ENCODE measurements around the gene ESPN.

ESPN gene

GRCh38 chr1:6414443-6414844, 10.1 kb upstream of the ESPN start:
- peak; percentile 67 for DNase-seq
- Histone ChIP-seq H3K36me3 (no peaks in the 10 kb centered on the region), H3K27me3 (ENCODE audit: insufficient read depth, low read depth, severe bottlenecking) (no peaks in the 10 kb centered on the region), H3K9me3 (ENCODE audit: severe bottlenecking) (no peaks in the 10 kb centered on the region), H3K4me3 (ENCODE audit: low read depth, low read length) (no peak overlapping the region), H3K27ac (no peak overlapping the region)
- TF ChIP-seq, protein P1, sequence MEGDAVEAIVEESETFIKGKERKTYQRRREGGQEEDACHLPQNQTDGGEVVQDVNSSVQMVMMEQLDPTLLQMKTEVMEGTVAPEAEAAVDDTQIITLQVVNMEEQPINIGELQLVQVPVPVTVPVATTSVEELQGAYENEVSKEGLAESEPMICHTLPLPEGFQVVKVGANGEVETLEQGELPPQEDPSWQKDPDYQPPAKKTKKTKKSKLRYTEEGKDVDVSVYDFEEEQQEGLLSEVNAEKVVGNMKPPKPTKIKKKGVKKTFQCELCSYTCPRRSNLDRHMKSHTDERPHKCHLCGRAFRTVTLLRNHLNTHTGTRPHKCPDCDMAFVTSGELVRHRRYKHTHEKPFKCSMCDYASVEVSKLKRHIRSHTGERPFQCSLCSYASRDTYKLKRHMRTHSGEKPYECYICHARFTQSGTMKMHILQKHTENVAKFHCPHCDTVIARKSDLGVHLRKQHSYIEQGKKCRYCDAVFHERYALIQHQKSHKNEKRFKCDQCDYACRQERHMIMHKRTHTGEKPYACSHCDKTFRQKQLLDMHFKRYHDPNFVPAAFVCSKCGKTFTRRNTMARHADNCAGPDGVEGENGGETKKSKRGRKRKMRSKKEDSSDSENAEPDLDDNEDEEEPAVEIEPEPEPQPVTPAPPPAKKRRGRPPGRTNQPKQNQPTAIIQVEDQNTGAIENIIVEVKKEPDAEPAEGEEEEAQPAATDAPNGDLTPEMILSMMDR (IDR thresholded peaks at IDR 0.05; ENCODE audit: low read depth, low read length): peak; percentile 84

DNA sequence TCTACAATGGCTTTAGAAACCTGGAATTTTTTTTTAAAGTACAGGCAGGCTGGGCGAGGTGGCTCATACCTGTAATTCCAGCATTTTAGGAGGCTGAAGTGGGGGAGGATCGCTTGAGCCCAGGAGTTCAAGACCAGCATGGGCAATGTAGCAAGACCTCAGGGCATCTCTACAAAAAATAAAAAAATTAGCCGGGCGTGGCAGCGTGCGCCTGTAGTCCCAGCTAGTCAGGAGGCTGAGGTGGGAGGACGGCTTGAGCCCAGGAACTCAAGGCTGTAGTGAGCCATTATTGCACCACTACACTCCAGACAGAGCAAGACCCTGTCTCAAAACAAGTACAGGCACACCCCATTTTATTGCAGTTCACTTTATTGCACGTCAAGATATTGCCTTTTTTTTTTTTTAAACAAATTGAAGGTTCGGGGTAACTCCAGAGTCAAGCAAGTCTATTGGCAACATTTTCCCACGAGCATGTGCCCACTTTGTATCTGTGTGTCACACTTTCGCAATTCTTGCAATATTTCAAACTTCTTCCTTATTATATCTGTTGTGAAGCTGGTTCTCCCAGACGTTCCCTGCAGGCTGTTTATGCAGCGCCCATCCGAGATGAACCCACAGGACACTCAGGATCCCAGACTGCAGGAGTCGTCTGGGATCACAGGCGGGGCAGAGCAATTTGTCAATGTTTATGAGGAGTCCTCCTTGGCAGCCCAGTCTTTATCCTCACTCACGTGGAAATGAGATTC, 9.5 kb upstream of the ESPN start:
- DNase-seq: no peak
- TF ChIP-seq, protein P1 (IDR thresholded peaks at IDR 0.05; ENCODE audit: low read depth, low read length): no peak
- Histone ChIP-seq H3K27ac (no peak overlapping the region), H3K36me3 (no peaks in the 10 kb centered on the region), H3K27me3 (ENCODE audit: insufficient read depth, low read depth, severe bottlenecking) (no peaks in the 10 kb centered on the region), H3K4me3 (ENCODE audit: low read depth, low read length) (no peak overlapping the region), H3K9me3 (ENCODE audit: severe bottlenecking) (no peaks in the 10 kb centered on the region)

GRCh38 chr1:6416295-6416656, 8.3 kb upstream of the ESPN start:
- H3K4me3 ChIP-seq (ENCODE audit: low read depth, low read length): no peak overlapping the region
- no peak for DNase-seq
- H3K9me3 ChIP-seq (ENCODE audit: severe bottlenecking): no peaks in the 10 kb centered on the region
- no peaks in the 10 kb centered on the region for H3K36me3 ChIP-seq
- no peak overlapping the region for H3K27ac ChIP-seq
- TF ChIP-seq, protein P1 (IDR thresholded peaks at IDR 0.05; ENCODE audit: low read depth, low read length): no peak
- H3K27me3 ChIP-seq (ENCODE audit: insufficient read depth, low read depth, severe bottlenecking): no peaks in the 10 kb centered on the region

GRCh38 chr1:6416906-6417305, 7.7 kb upstream of the ESPN start:
- TF ChIP-seq, protein P1 (IDR thresholded peaks at IDR 0.05; ENCODE audit: low read depth, low read length): no peak
- Histone ChIP-seq H3K9me3 (ENCODE audit: severe bottlenecking) (no peaks in the 10 kb centered on the region), H3K4me3 (ENCODE audit: low read depth, low read length) (no peak overlapping the region), H3K27ac (no peak overlapping the region), H3K36me3 (no peaks in the 10 kb centered on the region), H3K27me3 (ENCODE audit: insufficient read depth, low read depth, severe bottlenecking) (no peaks in the 10 kb centered on the region)
- DNase-seq: no peak

- no peak overlapping the region for H3K27ac ChIP-seq
- H3K9me3 ChIP-seq (ENCODE audit: severe bottlenecking): no peaks in the 10 kb centered on the region
- no peak overlapping the region for H3K4me3 ChIP-seq (ENCODE audit: low read depth, low read length)
- DNase-seq: no peak
- H3K36me3 ChIP-seq: no peaks in the 10 kb centered on the region
- TF ChIP-seq, protein P1 (IDR thresholded peaks at IDR 0.05; ENCODE audit: low read depth, low read length): no peak
- no peaks in the 10 kb centered on the region for H3K27me3 ChIP-seq (ENCODE audit: insufficient read depth, low read depth, severe bottlenecking)
These were observed 6.5 kb upstream of the ESPN start for GRCh38 chr1:6417961-6418667.
